ENCODE results near the gene KRTAP13-1.

The KRTAP13-1 gene, protein sequence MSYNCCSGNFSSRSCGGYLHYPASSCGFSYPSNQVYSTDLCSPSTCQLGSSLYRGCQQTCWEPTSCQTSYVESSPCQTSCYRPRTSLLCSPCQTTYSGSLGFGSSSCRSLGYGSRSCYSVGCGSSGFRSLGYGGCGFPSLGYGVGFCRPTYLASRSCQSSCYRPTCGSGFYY

DNA sequence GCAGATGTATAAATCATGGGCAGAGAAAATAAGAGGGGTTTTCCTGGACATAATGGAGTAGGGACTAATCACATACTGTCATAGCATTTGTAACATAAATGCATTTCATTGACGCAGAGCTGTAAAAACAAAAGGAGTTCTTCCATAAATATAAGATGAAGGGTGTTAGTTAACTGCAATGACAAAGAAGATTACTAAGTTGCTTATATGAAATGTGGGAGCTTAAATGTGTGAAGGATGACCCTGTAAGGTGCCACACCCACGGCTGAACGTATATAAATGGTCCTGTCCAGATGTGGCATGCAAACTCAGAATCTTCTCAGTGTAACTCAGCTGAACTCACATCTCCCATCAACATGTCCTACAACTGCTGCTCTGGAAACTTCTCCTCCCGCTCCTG lies at the start of gene KRTAP13-1:
Gene KRTAP13-1, plus strand, starts transcription at position 301 of the 400 bp plus-strand sequence. Its CDS starts 56 bp downstream, at position 357.
- no peak for DNase-seq

DNA sequence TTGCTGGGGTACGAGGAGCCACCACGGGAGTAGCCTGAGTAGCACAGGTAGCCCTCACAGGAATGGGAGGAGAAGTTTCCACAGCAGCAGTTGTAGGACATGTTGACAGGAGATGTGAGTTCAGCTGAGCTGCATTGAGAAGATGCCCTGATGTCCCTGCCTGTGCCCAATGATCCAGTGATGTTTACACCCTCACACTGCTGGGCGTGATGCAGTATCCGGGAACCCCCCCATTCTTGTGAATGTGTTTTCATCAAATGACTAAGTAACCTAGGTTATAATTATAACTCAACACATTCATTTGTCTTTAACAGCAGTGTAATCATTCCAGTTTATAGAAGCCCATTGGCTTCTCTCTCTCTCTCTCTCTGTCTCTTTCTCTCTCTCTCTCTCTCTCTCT lies 47.3 kb upstream of the KRTAP13-1 start, which contains the start of gene KRTAP23-1:
Gene KRTAP23-1, minus strand, starts transcription at position 101 of the 400 bp plus-strand sequence. Its CDS starts 0 bp downstream, at position 101.
- no peak for DNase-seq

DNA sequence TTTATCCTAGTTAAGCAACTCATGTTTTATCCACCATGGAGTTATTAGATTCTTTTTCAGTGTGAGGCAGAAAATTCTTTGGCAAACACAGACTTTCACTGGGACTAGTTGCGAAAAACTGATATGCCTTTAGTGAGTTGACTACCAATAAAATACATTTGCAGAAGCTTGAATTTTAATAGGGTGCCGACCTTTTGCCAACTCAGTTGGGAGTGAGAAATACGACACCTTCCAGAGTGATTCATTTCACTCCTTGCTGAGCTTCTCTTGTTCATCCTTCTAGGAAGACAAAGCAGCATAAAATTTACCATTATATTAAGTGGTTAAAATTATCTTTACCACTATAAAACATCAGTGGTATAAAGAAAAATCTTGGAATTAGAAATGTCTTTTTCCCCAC lies 46.3 kb upstream of the KRTAP13-1 start:
- no peak for DNase-seq

DNA sequence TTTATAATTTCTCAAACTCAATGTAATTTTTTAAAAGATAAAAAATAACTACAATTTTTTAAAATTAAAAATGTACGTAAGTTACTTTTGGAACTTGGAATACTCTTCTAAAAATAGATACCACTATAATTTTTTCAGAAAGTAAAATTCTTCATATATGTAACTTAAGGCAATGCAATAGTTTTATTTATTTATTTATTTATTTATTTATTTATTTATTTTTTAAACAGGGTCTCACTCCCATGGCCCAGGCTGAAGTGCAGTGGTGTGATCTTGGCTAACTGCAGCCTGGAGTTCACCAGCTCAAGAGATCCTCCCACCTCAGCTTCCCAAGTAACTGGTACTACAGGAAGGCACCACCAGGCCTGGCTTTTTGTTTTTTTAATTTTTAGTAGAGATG lies 44.3 kb upstream of the KRTAP13-1 start:
- DNase-seq: no peak

DNA sequence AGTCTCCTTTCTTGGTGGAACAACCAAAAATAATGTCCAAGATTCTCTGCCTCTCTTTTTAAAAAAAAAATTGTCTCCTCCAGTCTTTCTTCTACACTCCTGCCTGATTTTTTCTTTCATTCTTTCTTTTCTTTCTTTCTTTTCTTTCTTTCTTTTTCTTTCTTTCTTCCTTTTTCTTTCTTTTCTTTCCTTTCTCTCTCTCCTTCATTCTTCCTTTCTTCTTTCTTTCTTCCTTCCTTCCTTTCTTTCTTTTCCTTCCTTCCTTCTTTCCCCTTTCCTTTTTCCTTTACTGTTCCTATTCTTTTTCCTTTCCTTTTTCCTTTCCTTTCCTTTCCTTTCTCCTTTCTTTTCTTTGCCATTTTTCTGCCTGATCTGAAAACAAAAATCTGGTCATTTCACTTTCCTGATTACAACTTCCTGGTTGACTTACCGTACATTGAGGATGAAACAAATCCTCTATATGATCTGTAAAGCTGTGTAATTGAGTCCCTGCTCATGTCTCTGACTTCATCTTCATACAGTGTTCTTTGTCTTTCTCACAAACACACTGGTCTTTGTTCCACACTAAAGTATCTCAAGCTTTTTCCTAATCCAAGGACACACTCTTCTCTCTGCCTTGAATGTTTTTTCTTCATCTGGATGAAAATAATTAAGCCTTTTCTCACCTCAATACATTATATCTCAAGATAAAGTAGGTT lies 41.4 kb upstream of the KRTAP13-1 start:
- DNase-seq: no peak

DNA sequence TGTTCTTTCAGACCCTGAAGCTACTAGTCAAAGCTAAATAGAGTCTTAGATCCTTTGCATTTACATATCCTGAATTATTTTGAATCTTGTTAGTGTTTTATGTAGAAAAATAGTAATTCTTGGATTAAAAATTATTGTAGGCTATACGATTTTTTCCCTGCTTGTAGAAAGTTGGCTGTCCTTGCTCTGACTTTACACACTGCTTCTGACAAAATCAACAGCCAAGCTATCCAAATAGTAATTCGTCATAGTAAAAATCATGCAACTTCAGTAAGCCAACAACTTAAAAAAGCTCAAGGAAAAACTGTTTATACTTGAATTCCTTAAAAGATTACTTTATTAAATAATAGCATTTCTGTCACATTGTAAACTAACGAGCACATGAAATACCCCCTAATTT lies 39.9 kb upstream of the KRTAP13-1 start:
- DNase-seq: no peak

DNA sequence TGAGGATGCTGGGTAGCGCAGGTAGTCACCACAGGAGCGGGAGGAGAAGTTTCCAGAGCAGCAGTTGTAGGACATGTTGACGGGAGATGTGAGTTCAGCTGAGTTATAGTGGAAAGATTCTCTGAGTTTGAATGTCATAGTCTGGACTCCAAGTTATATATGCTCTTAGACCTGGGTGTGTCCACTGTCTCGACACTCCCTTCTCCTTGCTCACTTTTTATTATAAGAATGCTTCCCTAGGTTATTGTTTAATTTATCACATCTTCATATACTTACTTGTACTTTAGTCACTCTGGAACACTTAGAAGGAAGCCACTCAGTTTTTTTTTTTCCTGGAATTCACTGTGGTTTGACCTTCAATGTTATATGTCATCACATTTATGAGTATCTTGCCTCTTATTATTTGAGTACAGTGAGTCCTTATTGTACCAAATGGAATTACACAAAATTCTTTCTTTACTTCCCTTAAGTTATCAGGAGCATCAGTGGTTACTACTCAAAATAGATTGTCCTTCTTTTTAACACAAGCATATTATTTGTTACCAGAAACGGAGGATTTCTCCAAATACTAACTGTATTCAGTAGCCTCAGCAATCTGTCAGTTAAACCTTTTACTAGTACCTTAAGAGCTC lies 23.6 kb upstream of the KRTAP13-1 start, which contains the start of gene KRTAP13-2:
Gene KRTAP13-2, minus strand, starts transcription at position 133 of the 632 bp plus-strand sequence. Its CDS starts 58 bp downstream, at position 75.
- no peak for DNase-seq

DNA sequence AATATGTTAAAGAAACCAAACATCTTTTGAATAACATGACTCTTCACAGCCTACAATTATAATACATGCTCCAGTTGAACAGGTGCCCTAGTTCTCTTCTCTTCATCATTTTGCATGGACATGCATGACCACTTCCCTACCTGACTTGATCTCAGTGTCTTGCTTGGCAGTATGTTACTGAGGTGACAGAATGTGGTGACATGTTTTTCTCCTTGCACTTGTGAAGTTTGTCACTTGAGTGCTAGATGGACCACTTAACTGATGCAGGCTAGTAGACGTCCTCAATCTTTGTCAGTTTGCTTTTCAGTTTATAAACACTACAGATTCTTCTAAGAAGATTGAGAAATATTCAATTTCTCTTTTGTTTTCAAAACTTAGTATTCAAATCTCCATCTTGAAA lies 13.6 kb upstream of the KRTAP13-1 start:
- DNase-seq: no peak

DNA sequence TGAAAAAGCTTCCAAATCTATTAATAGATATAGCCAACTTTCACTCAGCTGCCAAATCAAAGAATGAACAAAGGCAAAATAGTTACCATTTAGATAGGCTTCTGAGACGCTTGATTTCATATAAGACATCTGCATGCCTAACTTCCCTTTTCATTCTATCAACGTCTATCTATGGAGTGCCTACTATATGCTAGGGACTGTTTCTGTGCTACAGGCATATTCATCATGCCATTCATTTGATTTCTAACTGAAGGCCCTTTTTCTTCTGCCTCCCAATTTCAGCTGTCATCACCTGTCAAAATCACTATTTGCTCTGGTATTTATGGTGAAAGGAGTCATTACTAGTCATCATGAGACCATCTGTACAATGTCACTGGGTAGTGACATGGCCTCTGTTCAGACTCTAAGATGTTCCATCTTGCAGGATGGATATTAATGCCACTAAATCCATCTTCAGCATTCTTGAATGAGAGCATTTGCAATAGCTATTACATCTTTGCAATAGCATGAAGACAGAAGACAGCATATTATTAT lies 4.3 kb upstream of the KRTAP13-1 start:
- DNase-seq: no peak

DNA sequence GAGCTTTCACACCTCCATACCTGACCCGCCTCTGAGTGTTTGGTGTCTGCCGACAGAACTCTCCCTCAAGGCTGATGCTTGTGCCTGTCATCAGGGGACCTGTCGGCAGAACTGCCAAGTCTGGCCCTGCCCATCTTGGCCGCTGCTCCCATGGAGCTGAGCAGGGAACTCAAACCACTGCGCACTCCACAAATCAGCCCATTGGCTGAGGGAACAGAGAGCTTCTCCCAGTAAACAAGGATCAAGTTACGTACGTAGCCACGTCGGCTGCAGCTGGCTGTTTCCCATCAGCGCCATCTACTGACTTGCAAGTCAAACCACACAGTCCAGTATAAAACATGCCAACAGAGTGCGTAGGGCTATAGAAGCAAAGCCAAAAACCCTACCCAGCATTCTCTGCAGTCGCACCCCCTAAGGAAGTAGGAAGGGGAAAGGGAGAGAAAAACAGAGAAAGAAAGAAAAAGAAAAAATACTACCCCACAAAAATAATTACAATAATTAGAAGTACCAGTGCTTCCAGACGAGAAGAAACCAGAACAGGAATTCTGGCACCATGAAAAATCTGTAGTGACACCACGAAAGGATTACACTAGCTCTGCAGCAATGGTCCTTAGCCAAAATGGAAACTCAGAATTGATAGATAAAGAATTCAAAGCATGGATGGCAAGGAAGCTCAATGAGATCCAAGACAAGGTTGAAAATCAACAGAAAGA lies 13.1 kb downstream of the KRTAP13-1 start:
- DNase-seq: peak; percentile 54

DNA sequence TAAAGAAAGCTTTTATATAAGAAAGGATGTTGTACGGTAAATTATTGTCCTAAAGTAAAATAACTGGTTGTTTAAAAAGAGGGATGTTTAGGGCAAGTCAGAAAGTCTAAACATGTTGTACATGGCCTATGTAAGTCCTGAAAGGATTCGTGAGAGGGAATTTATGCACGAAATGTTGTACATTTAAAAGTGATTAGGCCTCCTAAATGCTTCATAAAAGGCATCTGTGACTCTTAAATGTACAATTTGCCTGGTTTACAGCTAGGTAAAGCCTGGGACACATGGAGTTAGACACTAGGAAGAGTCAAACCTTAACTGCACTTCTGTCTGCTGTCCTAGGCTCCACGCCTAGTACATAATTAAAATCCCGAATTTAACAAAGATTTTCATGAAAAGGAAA lies 20.2 kb downstream of the KRTAP13-1 start:
- no peak for DNase-seq

DNA sequence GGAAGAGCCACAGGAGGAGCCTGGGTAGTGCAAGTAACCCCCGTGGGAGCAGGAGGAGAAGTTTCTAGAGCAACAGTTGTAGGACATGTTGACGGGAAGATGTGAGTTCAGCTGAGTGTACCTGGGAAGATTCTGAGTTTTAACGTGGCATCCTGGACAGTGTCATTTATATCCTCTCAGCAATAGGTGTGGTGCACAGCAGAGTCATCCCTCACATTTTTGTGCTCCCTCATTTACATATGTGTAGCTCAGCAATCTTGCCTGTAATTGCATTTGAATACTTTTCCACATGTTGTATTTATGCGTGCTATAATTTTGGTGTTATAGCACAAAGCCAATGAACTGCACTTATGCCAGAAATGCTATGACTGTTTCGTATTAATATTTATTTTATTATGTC lies 30.0 kb downstream of the KRTAP13-1 start, which contains the start of gene KRTAP13-3:
Gene KRTAP13-3, minus strand, starts transcription at position 101 of the 400 bp plus-strand sequence. Its CDS starts 14 bp downstream, at position 87.
- DNase-seq: no peak

DNA sequence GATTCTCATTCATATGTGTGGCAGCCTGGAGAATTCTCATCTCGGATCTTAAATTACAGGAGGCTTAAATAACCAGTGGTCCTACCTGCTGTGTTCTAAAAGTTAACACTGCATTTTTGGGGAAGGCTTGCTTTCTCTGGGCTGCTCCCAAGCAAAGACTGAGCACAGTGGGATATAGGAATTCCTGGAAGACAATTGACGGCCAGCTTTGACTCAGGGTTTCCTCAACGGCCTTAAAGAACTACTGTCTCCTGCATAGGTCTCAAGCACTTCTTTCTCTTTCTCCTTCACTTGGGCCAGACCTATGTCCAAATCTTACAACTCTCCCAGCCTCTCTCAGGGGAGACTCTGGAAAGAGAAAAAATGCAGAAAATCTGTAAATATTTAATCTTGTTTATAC lies 30.9 kb downstream of the KRTAP13-1 start:
- DNase-seq: no peak

DNA sequence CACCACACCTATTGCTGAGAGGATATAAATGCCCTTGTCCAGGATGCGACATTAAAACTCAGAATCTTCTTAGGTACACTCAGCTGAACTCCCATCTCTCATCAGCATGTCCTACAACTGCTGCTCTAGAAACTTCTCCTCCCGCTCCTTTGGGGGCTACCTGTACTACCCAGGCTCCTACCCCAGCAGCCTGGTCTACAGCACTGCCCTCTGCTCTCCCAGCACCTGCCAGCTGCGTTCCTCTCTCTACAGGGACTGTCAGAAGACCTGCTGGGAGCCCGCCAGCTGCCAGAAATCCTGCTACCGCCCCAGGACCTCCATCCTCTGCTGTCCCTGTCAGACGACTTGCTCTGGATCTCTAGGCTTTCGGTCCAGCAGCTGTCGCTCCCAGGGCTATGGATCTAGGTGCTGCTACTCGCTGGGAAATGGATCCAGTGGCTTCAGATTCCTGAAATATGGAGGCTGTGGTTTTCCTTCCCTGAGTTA lies 34.4 kb downstream of the KRTAP13-1 start, which contains the start of gene KRTAP13-4:
Gene KRTAP13-4, plus strand, starts transcription at position 51 of the 486 bp plus-strand sequence. Its CDS starts 56 bp downstream, at position 107.
- no peak for DNase-seq

DNA sequence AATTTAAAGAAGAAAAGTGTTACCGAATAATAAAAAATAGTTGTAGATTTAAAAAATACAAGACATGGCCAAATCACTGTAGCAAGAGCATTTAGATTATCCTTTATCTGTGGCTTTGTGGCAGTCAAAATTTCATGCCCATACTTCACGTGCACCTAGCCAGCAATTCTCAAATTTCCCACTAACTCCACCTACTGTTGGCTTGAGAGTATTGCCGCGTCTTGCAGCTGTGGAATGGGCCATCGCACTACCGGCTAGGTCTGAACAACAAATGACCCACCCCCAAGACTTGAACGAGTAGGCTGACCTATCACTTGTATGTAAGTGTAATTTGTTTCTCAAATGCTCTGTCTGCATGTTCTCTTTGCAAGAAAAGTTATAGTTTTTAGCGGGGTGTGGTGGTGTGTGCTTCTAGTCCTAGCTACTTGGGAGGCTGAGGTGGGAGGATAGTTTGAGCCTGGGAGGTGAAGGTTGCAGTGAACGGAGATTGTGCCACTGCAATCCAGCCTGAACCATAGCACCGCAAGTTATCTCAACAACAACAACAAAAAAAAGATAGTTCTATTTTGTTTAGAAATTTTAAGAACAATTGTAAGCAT lies 38.3 kb downstream of the KRTAP13-1 start:
- DNase-seq: peak; percentile 62

DNA sequence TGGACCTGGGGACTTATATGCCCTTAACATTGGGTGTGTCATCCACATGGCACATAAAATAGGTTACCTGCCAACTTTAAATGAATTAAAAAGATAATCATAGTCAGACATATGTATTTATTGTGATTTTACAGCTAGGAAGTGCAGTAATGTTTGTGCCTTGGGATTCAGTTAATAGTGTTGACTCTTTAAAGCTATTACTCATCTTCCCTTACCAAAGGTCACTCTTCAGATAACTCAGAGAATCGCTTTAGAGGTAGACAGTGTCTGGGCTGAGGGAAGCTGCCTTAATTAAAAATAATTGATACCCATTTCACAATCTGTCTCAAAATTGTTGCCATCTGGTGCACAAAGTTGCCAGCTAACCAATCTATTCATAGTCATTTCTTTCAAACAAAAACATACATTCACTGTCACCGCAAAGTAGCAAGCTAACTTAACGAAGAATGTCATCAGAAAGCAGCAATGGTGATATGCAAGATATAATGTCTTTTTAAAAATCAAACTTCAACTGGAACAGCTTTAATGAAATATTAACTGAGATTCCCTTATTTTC lies 41.3 kb downstream of the KRTAP13-1 start:
- DNase-seq: no peak

DNA sequence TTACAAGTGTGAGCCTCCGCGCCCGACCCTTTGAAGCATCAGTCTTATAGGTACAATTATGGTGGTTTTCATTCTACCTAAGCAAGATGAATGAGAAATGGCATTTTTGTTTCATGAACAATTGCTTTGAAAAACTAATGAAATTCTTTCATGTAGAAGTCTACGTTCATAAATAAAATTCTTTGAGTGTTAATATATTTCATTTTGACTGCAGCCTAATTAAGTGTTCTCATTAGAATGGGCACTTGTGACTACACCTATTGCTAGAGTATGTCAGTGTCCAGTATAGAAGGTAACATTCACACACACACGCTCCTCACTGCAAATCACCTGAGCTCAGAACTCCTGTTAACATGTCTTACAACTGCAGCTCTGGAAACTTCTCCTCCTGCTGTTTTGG lies 44.1 kb downstream of the KRTAP13-1 start, which contains the start of gene KRTAP15-1:
Gene KRTAP15-1, plus strand, starts transcription at position 301 of the 400 bp plus-strand sequence. Its CDS starts 53 bp downstream, at position 354.
- no peak for DNase-seq

DNA sequence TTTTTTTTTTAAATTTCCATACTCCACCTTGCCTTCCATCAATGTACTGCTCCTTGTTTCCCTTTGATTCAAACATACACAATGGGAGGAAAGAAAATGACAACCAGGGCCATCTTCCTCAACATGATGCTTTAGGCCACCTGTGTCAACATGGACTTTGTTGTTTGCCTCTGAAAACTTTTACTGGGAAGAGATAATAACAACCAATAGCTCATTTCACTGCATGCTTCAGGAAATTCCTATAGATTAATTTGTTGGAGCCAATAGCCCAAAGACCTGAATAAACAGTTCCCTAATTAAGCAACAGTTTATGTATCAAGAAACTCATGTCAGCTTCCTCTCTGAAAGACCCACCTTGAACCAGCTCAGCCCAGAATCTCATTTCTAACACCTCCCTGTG lies 47.4 kb downstream of the KRTAP13-1 start:
- DNase-seq: no peak

DNA sequence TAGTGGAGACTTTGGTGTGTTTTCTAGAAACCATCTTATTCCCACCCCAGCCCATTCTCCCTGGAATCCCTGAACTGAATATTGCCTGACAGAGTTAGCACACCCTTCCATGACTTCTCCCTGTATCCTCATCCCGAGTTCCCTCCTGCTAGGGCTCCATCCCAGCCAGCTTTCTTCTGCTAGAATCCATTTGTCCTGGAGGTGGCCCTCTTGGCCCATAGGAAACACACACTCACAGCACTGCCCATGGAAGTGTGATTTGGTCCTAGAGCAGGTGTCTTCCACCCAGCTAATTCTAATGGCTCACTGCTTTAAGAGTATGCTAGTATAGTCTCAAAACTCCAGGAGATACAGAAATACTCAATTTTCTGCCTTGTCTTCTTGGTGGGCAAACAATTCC lies 48.4 kb downstream of the KRTAP13-1 start:
- no peak for DNase-seq
